ENCODE measurements around the gene TMEM8B. TPM values are rescaled to one million over a fixed set of nuclear protein-coding genes. Genes with fewer than 3 reads are reported as not detected.

TMEM8B gene
- total and polyA plus RNA-seq, 2 donors (not counting 1 experiment from before 2014, with no cell fraction given), result 12.2 to 14.5 TPM

DNA sequence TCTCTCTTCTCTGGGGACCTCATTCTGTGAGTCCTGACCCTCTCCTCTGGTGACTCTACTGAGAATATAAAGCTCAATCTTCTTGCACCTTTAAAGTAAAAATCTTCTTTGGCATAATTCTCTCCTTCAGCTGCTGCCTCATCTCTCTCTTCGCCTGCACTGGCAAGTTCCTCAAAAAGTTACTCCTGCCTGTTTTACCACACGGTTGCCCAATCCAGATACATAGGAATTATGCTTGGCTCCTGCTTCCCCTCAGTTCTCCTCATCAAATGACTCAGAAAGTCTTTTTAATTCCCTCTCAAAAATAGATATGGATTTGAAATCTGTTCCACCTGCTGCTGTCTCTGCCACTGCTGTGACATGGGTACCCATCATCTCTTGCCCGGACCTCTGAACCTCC is 62.6 kb downstream of the TMEM8B start:
- Histone ChIP-seq H2AFZ (ENCODE audit: insufficient read depth, low read depth, low read length, poor library complexity, severe bottlenecking) (no peak overlapping the region), H3K36me3 (replicated peaks in 1 of 2; ENCODE audit: control extremely low read depth in 1 of 2, control insufficient read depth in 1 of 2, extremely low read depth in 1 of 2, insufficient read depth in 2 of 2, low read length in 1 of 2) (no peaks in the 10 kb centered on the region), H3K9ac (ENCODE audit: low read length) (no peak overlapping the region), H3K79me2 (ENCODE audit: control insufficient read depth, insufficient read depth, low read length) (no peaks in the 10 kb centered on the region), H3K9me3 (ENCODE audit: control extremely low read depth in 1 of 3, control insufficient read depth in 2 of 3, insufficient read depth in 1 of 3, low read length in 2 of 3) (no peaks in the 10 kb centered on the region), H3K4me3 (ENCODE audit: control extremely low read depth in 1 of 5, extremely low read depth in 1 of 5, insufficient read depth in 1 of 5, low read depth in 2 of 5, low read length in 4 of 5) (no peak overlapping the region), H3K4me2 (replicated peaks; ENCODE audit: low read depth, low read length, poor library complexity, severe bottlenecking) (no peak overlapping the region), H3K27me3 (replicated peaks in 1 of 4; ENCODE audit: control extremely low read depth in 1 of 4, control insufficient read depth in 3 of 4, insufficient read depth in 4 of 4, low read length in 3 of 4) (peaks cover 0 to 22% (median 8%) of the 10 kb centered on the region in 4 experiments), H4K20me1 (ENCODE audit: control insufficient read depth, insufficient read depth, low read length, poor library complexity, severe bottlenecking) (no peaks in the 10 kb centered on the region), H3K27ac (ENCODE audit: low read length in 2 of 2) (no peak overlapping the region), H3K4me1 (ENCODE audit: control insufficient read depth in 2 of 2, insufficient read depth in 2 of 2, low read length in 2 of 2) (no peaks in the 10 kb centered on the region)
- no peak for DNase-seq
- intact Hi-C loops (cut with micrococcal nuclease), result no loop called here
- no peak overlapping the region for H3K27ac Mint-ChIP-seq
- no peak overlapping the region for H3K4me3 Mint-ChIP-seq
- H3K27me3 Mint-ChIP-seq, result peaks cover 23% of the 10 kb centered on the region
- POLR2A ChIA-PET, result no interaction called here
- 58% methylated on average over 3 of the region's 3 CpGs for WGBS (ENCODE audit: insufficient coverage)
- CTCF ChIA-PET, result interaction anchor here (0.9 to 2.2 kb wide), 4 partner anchors 9 to 102 kb away, joined by 3 to 6 read pairs (median 4); no protein-coding TSS in a partner anchor
- no peak for TF ChIP-seq EZH2 (IDR thresholded peaks at IDR 0.05; ENCODE audit: borderline replicate concordance, insufficient read depth, low read depth, low read length, poor library complexity, severe bottlenecking)
- TF ChIP-seq, protein P1, sequence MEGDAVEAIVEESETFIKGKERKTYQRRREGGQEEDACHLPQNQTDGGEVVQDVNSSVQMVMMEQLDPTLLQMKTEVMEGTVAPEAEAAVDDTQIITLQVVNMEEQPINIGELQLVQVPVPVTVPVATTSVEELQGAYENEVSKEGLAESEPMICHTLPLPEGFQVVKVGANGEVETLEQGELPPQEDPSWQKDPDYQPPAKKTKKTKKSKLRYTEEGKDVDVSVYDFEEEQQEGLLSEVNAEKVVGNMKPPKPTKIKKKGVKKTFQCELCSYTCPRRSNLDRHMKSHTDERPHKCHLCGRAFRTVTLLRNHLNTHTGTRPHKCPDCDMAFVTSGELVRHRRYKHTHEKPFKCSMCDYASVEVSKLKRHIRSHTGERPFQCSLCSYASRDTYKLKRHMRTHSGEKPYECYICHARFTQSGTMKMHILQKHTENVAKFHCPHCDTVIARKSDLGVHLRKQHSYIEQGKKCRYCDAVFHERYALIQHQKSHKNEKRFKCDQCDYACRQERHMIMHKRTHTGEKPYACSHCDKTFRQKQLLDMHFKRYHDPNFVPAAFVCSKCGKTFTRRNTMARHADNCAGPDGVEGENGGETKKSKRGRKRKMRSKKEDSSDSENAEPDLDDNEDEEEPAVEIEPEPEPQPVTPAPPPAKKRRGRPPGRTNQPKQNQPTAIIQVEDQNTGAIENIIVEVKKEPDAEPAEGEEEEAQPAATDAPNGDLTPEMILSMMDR (IDR thresholded peaks at IDR 0.05), result no peak
- no peak for ATAC-seq (ENCODE audit: low read depth)
- no peaks in the 10 kb centered on the region for H3K4me1 Mint-ChIP-seq
- no peaks in the 10 kb centered on the region for H3K9me3 Mint-ChIP-seq (ENCODE audit: insufficient read depth)

DNA sequence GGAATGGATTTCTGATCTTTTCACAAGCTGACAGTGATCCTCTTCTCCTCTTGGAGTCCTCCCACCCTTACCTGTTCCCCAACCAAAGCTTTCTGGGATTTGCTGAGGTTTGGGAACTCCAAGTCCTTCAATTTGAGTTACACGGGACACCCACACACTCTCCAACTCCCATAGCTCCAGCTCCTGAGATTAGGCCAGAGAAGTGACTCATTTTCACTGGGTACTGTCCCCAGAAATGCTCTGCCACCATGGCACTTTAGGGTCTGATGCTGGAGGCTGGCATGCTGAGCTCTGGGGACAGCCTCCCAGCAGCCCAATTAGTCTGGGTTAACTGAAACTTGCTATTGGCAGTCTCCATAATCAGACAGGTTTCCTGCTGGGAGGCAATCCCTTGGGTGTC is 63.0 kb downstream of the TMEM8B start:
- Histone ChIP-seq H3K36me3 (replicated peaks in 1 of 2; ENCODE audit: control extremely low read depth in 1 of 2, control insufficient read depth in 1 of 2, extremely low read depth in 1 of 2, insufficient read depth in 2 of 2, low read length in 1 of 2) (no peaks in the 10 kb centered on the region), H3K27me3 (replicated peaks in 1 of 4; ENCODE audit: control extremely low read depth in 1 of 4, control insufficient read depth in 3 of 4, insufficient read depth in 4 of 4, low read length in 3 of 4) (peaks cover 0 to 22% (median 9%) of the 10 kb centered on the region in 4 experiments), H3K4me1 (ENCODE audit: control insufficient read depth in 2 of 2, insufficient read depth in 2 of 2, low read length in 2 of 2) (no peaks in the 10 kb centered on the region), H3K9ac (ENCODE audit: low read length) (no peak overlapping the region), H3K27ac (ENCODE audit: low read length in 2 of 2) (no peak overlapping the region), H2AFZ (ENCODE audit: insufficient read depth, low read depth, low read length, poor library complexity, severe bottlenecking) (no peak overlapping the region), H3K4me3 (ENCODE audit: control extremely low read depth in 1 of 5, extremely low read depth in 1 of 5, insufficient read depth in 1 of 5, low read depth in 2 of 5, low read length in 4 of 5) (no peak overlapping the region), H4K20me1 (ENCODE audit: control insufficient read depth, insufficient read depth, low read length, poor library complexity, severe bottlenecking) (no peaks in the 10 kb centered on the region), H3K4me2 (replicated peaks; ENCODE audit: low read depth, low read length, poor library complexity, severe bottlenecking) (no peak overlapping the region), H3K79me2 (ENCODE audit: control insufficient read depth, insufficient read depth, low read length) (no peaks in the 10 kb centered on the region), H3K9me3 (ENCODE audit: control extremely low read depth in 1 of 3, control insufficient read depth in 2 of 3, insufficient read depth in 1 of 3, low read length in 2 of 3) (no peaks in the 10 kb centered on the region)
- TF ChIP-seq EZH2 (IDR thresholded peaks at IDR 0.05; ENCODE audit: borderline replicate concordance, insufficient read depth, low read depth, low read length, poor library complexity, severe bottlenecking), result no peak
- TF ChIP-seq, protein P1 (IDR thresholded peaks at IDR 0.05), result no peak
- H3K27me3 Mint-ChIP-seq, result peaks cover 23% of the 10 kb centered on the region
- H3K4me3 Mint-ChIP-seq, result no peak overlapping the region
- intact Hi-C loops (cut with micrococcal nuclease), result no loop called here
- ATAC-seq (ENCODE audit: low read depth) (no peak), DNase-seq (no peak)
- H3K9me3 Mint-ChIP-seq (ENCODE audit: insufficient read depth), result no peaks in the 10 kb centered on the region
- CTCF ChIA-PET, result interaction anchor here (0.9 to 2.2 kb wide), 4 partner anchors 10 to 102 kb away, joined by 3 to 6 read pairs (median 4); no protein-coding TSS in a partner anchor
- 86% methylated on average over 1 of the region's 1 CpG for WGBS (ENCODE audit: insufficient coverage)
- POLR2A ChIA-PET, result no interaction called here
- no peaks in the 10 kb centered on the region for H3K4me1 Mint-ChIP-seq
- H3K27ac Mint-ChIP-seq, result no peak overlapping the region
